HUES64 (cell line): ENCODE data around the gene PLXNC1.
"Not testable (repeated sequence)": the region's sequence is repeated elsewhere in the genome, so short reads cannot be mapped to it uniquely, and the experiment has no call there.

Experiments used
- H3K27ac ChIP-seq: 2 replicates; pipeline ENCODE4 v1.7.0; 2013; ENCODE audit warnings: low read depth, low read length, inconsistent platforms
- H3K27me3 ChIP-seq: 2 replicates; pipeline ENCODE4 v1.6.1; 2013; ENCODE audit warnings: mild to moderate bottlenecking, low read length; ENCODE audit not compliant: insufficient read depth
- H3K36me3 ChIP-seq: 2 replicates; pipeline ENCODE4 v1.6.1; 2013; ENCODE audit warnings: mild to moderate bottlenecking, low read length; ENCODE audit not compliant: insufficient read depth
- H3K4me1 ChIP-seq: 2 replicates; pipeline ENCODE4 v1.6.1; 2013; ENCODE audit warnings: mild to moderate bottlenecking, low read length, moderate library complexity; ENCODE audit not compliant: insufficient read depth
- H3K4me3 ChIP-seq: 2 replicates; pipeline ENCODE4 v1.5.1; 2013; ENCODE audit warnings: mild to moderate bottlenecking, low read length, moderate library complexity
- H3K9ac ChIP-seq: 2 replicates; pipeline ENCODE4 v1.6.1; 2013; ENCODE audit warnings: mild to moderate bottlenecking, low read depth, low read length
- H3K9me3 ChIP-seq: 2 replicates; pipeline ENCODE4 v1.6.1; 2013; ENCODE audit warnings: low read depth, low read length; ENCODE audit not compliant: insufficient read depth
- WGBS: fragments of 150-250, 120-280 bp; methylation state at CpG from one replicate; pipeline ENCODE4 v1.1.7; 2013; ENCODE audit warnings: missing lambda C conversion rate; 5-methylcytosine and 5-hydroxymethylcytosine counted together

PLXNC1 gene

GRCh38 chr12:94308612-94309011, 160.2 kb downstream of the PLXNC1 start:
- H3K4me3 ChIP-seq = no peak overlapping the region
- 85% methylated on average over 2 of the region's 2 CpGs for WGBS
- H3K27me3 ChIP-seq = no peaks in the 10 kb centered on the region
- H3K9ac ChIP-seq = no peak overlapping the region
- no peaks in the 10 kb centered on the region for H3K9me3 ChIP-seq
- no peak overlapping the region for H3K27ac ChIP-seq
- peaks cover 57% of the 10 kb centered on the region for H3K36me3 ChIP-seq
- H3K4me1 ChIP-seq = peaks cover 31% of the 10 kb centered on the region

DNA sequence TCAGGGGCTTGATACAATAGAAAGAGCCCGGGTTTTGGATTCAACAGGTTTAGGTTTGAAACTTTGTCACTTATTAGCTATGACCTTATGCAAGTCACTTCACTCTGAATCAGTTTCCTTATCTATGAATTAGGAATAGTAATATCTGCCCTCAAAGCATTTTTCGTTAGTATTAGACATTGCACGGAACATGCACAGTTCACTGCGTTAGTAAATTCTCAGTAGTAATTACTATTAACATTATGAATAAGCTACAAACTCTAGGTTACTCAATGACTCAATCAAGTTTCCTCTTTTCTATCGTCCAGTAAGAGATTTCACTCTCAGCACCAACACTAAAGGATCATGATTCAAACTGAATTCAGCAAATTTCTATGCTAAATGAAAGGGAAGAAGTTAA, 161.0 kb downstream of the PLXNC1 start:
- 99% methylated on average over 4 of the region's 5 CpGs for WGBS
- Histone ChIP-seq H3K4me3 (no peak overlapping the region), H3K9ac (no peak overlapping the region), H3K9me3 (no peaks in the 10 kb centered on the region), H3K36me3 (peaks cover 57% of the 10 kb centered on the region), H3K27ac (no peak overlapping the region), H3K27me3 (no peaks in the 10 kb centered on the region), H3K4me1 (peaks cover 23% of the 10 kb centered on the region)

- peaks cover 7% of the 10 kb centered on the region; the same call in 1 of the 2 replicates for H3K9me3 ChIP-seq
Observed at GRCh38 chr12:94312378-94312777, 164.0 kb downstream of the PLXNC1 start.

DNA sequence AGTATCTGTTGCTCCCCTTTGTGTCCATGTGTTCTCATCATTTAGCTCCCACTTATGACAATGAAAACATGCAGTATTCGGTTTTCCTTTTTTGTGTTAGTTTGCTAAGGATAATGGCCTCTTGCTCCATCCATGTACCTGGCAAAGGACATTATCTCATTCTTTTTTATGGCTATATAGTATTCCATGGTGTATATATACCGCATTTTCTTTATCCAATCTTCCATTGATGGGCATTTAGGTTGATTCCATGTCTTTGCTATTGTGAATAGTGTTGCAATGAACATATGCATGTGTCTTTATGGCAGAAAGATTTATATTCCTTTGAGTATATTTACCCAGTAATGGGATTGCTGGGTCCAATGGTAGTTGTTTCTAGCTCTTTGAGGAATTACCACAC, 168.2 kb downstream of the PLXNC1 start:
- not testable (repeated sequence) for H3K27me3 ChIP-seq, H3K4me3 ChIP-seq, H3K27ac ChIP-seq, H3K9ac ChIP-seq, H3K4me1 ChIP-seq
- WGBS = no CpG with 5 or more reads among the region's 2 CpGs
- Histone ChIP-seq H3K36me3 (peaks cover 28% of the 10 kb centered on the region), H3K9me3 (peaks cover 44% of the 10 kb centered on the region)

More at GRCh38 chr12:94312378-94312777, 164.0 kb downstream of the PLXNC1 start:
- Histone ChIP-seq H3K27ac (no peak overlapping the region), H3K4me3 (no peak overlapping the region), H3K36me3 (peaks cover 45% of the 10 kb centered on the region), H3K4me1 (no peaks in the 10 kb centered on the region), H3K27me3 (no peaks in the 10 kb centered on the region), H3K9ac (no peak overlapping the region)
- WGBS = 93% methylated on average over 1 of the region's 1 CpG

DNA sequence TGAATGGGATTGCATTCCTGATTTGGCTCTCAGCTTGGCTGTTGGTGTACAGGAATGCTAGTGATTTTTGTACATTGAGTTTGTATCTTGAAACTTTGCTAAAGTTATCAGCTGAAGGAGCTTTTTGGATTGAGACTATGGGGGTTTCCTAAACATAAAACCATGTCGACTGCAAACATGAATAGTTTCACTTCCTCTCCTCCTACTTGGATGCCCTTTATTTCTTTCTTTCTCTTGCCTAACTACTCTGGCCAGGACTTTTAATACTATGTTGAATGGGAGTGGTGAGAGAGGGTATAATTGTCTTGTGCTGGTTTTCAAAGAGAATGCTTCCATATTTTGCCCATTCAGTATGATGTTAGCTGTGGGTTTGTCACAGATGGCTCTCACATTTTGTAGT, 169.8 kb downstream of the PLXNC1 start:
- WGBS = 89% methylated on average over 1 of the region's 1 CpG
- H3K9ac ChIP-seq = no peak overlapping the region

DNA sequence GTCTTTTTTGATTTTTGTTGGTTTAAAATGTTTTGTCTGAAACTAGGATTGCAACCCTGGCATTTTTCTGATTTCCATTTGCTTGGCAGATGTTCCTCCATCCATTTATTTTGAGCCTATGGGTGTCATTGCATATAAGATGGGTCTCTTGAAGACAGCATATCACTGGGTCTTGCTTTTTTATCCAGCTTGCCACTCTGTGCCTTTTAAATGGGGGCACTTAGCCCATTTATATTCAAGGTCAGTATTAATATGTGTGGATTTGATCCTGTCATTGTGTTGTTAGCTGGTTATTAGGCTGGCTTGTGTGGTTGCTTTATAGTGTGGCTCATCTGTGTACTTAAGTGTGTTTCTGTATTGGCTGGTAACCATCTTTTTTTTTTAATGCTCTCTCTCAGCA, 171.7 kb downstream of the PLXNC1 start:
- H3K27me3 ChIP-seq = no peaks in the 10 kb centered on the region
- peaks cover 48% of the 10 kb centered on the region for H3K36me3 ChIP-seq
- H3K4me1 ChIP-seq = no peaks in the 10 kb centered on the region
- H3K9me3 ChIP-seq = peaks cover 60% of the 10 kb centered on the region
- no peak overlapping the region for H3K4me3 ChIP-seq
- no peak overlapping the region for H3K27ac ChIP-seq
- no peak overlapping the region for H3K9ac ChIP-seq

More for the DNA sequence above, 169.8 kb downstream of the PLXNC1 start:
- Histone ChIP-seq H3K27ac (no peak overlapping the region), H3K9me3 (peaks cover 58% of the 10 kb centered on the region), H3K27me3 (no peaks in the 10 kb centered on the region), H3K4me1 (no peaks in the 10 kb centered on the region), H3K4me3 (no peak overlapping the region), H3K36me3 (peaks cover 32% of the 10 kb centered on the region)

GRCh38 chr12:94322346-94322745, 174.0 kb downstream of the PLXNC1 start:
- H3K27ac ChIP-seq = no peak overlapping the region
- H3K36me3 ChIP-seq = peaks cover 57% of the 10 kb centered on the region
- H3K9ac ChIP-seq = no peak overlapping the region
- H3K4me1 ChIP-seq = no peaks in the 10 kb centered on the region
- no peak overlapping the region for H3K4me3 ChIP-seq
- 97% methylated on average over 2 of the region's 2 CpGs for WGBS
- peaks cover 54% of the 10 kb centered on the region for H3K9me3 ChIP-seq
- H3K27me3 ChIP-seq = no peaks in the 10 kb centered on the region

DNA sequence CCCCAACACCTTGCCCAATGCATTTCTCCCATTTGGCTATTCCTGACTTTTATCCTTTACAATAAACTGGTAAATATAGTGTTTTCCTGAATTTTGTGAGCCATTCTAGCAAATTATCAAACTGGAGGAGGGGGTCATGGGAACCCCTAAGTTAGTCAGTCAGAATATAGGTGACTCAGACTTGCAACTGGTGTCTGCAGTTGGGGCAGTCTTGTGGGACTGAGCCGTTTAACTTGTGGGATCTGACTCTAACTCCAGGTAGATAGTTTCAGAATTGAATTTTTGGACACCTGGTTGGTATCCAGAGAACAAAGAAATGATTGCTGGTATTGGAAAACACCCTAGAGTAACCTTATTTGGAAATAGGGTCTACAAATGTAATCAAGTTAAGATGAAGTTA, 177.9 kb downstream of the PLXNC1 start:
- Histone ChIP-seq H3K4me3 (no peak overlapping the region), H3K36me3 (peaks cover 64% of the 10 kb centered on the region), H3K9ac (no peak overlapping the region), H3K9me3 (peaks cover 20% of the 10 kb centered on the region), H3K27ac (no peak overlapping the region), H3K4me1 (no peaks in the 10 kb centered on the region), H3K27me3 (no peaks in the 10 kb centered on the region)
- WGBS = 93% methylated on average over 1 of the region's 1 CpG

DNA sequence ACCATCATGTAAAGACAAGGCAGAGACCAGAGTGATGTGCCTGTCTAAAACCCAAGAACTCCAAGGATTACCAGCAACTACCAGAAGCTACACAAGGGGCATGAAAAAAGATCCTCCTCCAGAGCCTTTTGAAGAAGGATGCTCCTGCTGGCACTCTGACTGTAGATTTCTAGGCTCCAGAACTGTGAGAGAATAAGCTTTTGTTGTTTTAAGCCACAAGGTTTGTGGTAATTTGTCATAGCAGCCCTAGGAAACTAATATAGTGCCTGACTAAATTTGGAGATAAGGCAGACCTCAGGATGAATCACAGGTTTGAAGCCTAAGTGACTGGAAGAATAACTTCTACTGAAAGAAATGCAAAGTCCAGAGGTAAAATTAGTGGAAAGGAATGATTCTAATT, 178.3 kb downstream of the PLXNC1 start:
- H3K9ac ChIP-seq = no peak overlapping the region
- no peak overlapping the region for H3K4me3 ChIP-seq
- no peak overlapping the region for H3K27ac ChIP-seq
- no peaks in the 10 kb centered on the region for H3K27me3 ChIP-seq
- peaks cover 63% of the 10 kb centered on the region for H3K36me3 ChIP-seq
- H3K4me1 ChIP-seq = no peaks in the 10 kb centered on the region
- H3K9me3 ChIP-seq = peaks cover 15% of the 10 kb centered on the region; the same call in 1 of the 2 replicates

- WGBS = 100% methylated on average over 1 of the region's 1 CpG
- Histone ChIP-seq H3K36me3 (peaks cover 57% of the 10 kb centered on the region), H3K4me3 (no peak overlapping the region), H3K27ac (no peak overlapping the region), H3K9ac (no peak overlapping the region), H3K27me3 (no peaks in the 10 kb centered on the region), H3K9me3 (peaks cover 6% of the 10 kb centered on the region; the same call in 1 of the 2 replicates), H3K4me1 (no peaks in the 10 kb centered on the region)
Observed at GRCh38 chr12:94327809-94328208, 179.4 kb downstream of the PLXNC1 start.

GRCh38 chr12:94329366-94329765, 181.0 kb downstream of the PLXNC1 start:
- Histone ChIP-seq H3K4me1 (peaks cover 11% of the 10 kb centered on the region), H3K9ac (no peak overlapping the region), H3K36me3 (peaks cover 41% of the 10 kb centered on the region), H3K4me3 (no peak overlapping the region), H3K27ac (no peak overlapping the region), H3K27me3 (no peaks in the 10 kb centered on the region), H3K9me3 (no peaks in the 10 kb centered on the region)
- WGBS = 96% methylated on average over 1 of the region's 1 CpG

GRCh38 chr12:94333396-94333795, 185.0 kb downstream of the PLXNC1 start:
- WGBS = 96% methylated on average over 3 of the region's 3 CpGs
- no peak overlapping the region for H3K9ac ChIP-seq

More at GRCh38 chr12:94333396-94333795, 185.0 kb downstream of the PLXNC1 start:
- Histone ChIP-seq H3K27ac (no peak overlapping the region), H3K4me1 (peaks cover 11% of the 10 kb centered on the region), H3K4me3 (no peak overlapping the region), H3K9me3 (no peaks in the 10 kb centered on the region), H3K36me3 (peaks cover 23% of the 10 kb centered on the region), H3K27me3 (no peaks in the 10 kb centered on the region)
